ENCODE data around the gene TCERG1L. TPM values are rescaled to one million over a fixed set of nuclear protein-coding genes. Genes with fewer than 3 reads are reported as not detected.

TCERG1L gene
- total RNA-seq, 1 donor from 2014 or later, result 2.7 TPM

GRCh38 chr10:131126321-131127137 is 185.0 kb downstream of the TCERG1L start:
- no peak for TF ChIP-seq CTCF (conservative IDR thresholded peaks at IDR 0.05)
- H3K4me1 Mint-ChIP-seq (ENCODE audit: unreplicated experiment), result peaks cover 16% of the 10 kb centered on the region
- H3K4me3 Mint-ChIP-seq, result no peak overlapping the region
- no peaks in the 10 kb centered on the region for H3K36me3 Mint-ChIP-seq
- peaks cover 9% of the 10 kb centered on the region for H3K27me3 Mint-ChIP-seq
- no peak for DNase-seq (ENCODE audit: extremely low spot score, unreplicated experiment)
- H3K27ac Mint-ChIP-seq, result no peak overlapping the region
- peaks cover 5% of the 10 kb centered on the region for H3K9me3 Mint-ChIP-seq

- H3K27me3 Mint-ChIP-seq, result peaks cover 9% of the 10 kb centered on the region
- H3K4me1 Mint-ChIP-seq (ENCODE audit: unreplicated experiment), result peaks cover 16% of the 10 kb centered on the region
- H3K9me3 Mint-ChIP-seq, result peaks cover 5% of the 10 kb centered on the region
- no peak overlapping the region for H3K27ac Mint-ChIP-seq
- no peak for DNase-seq (ENCODE audit: extremely low spot score, unreplicated experiment)
- H3K36me3 Mint-ChIP-seq, result no peaks in the 10 kb centered on the region
- H3K4me3 Mint-ChIP-seq, result no peak overlapping the region
- no peak for TF ChIP-seq CTCF (conservative IDR thresholded peaks at IDR 0.05)
Measured at GRCh38 chr10:131125511-131126225, 185.9 kb downstream of the TCERG1L start.

GRCh38 chr10:131124945-131125344 is 186.6 kb downstream of the TCERG1L start:
- no peak for DNase-seq (ENCODE audit: extremely low spot score, unreplicated experiment)
- Mint-ChIP-seq H3K4me1 (ENCODE audit: unreplicated experiment) (peaks cover 11% of the 10 kb centered on the region), H3K36me3 (no peaks in the 10 kb centered on the region), H3K27me3 (peaks cover 11% of the 10 kb centered on the region), H3K27ac (no peak overlapping the region), H3K9me3 (peaks cover 5% of the 10 kb centered on the region), H3K4me3 (no peak overlapping the region)
- no peak for TF ChIP-seq CTCF (conservative IDR thresholded peaks at IDR 0.05)

- Mint-ChIP-seq H3K9me3 (no peaks in the 10 kb centered on the region), H3K4me1 (ENCODE audit: unreplicated experiment) (peaks cover 5% of the 10 kb centered on the region), H3K27ac (no peak overlapping the region), H3K4me3 (no peak overlapping the region), H3K36me3 (no peaks in the 10 kb centered on the region), H3K27me3 (peaks cover 8% of the 10 kb centered on the region)
- no peak for TF ChIP-seq CTCF (conservative IDR thresholded peaks at IDR 0.05)
- DNase-seq (ENCODE audit: extremely low spot score, unreplicated experiment), result no peak
Measured at GRCh38 chr10:131123496-131123895, 188.0 kb downstream of the TCERG1L start.

- Mint-ChIP-seq H3K4me1 (ENCODE audit: unreplicated experiment) (no peaks in the 10 kb centered on the region), H3K4me3 (no peak overlapping the region), H3K27me3 (peaks cover 3% of the 10 kb centered on the region), H3K36me3 (no peaks in the 10 kb centered on the region), H3K9me3 (no peaks in the 10 kb centered on the region), H3K27ac (no peak overlapping the region)
- no peak for DNase-seq (ENCODE audit: extremely low spot score, unreplicated experiment)
- no peak for TF ChIP-seq CTCF (conservative IDR thresholded peaks at IDR 0.05)
Measured at GRCh38 chr10:131121511-131122035, 189.9 kb downstream of the TCERG1L start.

All from type B pancreatic cell (in vitro differentiated cells).